Caco-2 (cell line): Measurements from ENCODE around the gene GPR139. TPM values are rescaled to one million over a fixed set of nuclear protein-coding genes. Genes with fewer than 3 reads are reported as not detected.

ENCODE experiments used
- BruUV-seq: library from RNA; stranded (reverse); fragments of 400-500 nt; replicated peaks from 2 replicates; lab custom pipeline; 2021; lab: Mats Ljungman, UMichigan
- CTCF ChIA-PET: fragments of 300-600 bp; sonication (Branson Sonifier 250); formaldehyde crosslinking; loops from one replicate; lab custom pipeline; 2022; ENCODE audit warnings: antibody characterized with exemption; lab: Charles Lee
- POLR2A ChIA-PET: fragments of 300-600 bp; sonication (Branson Sonifier 250); formaldehyde crosslinking; loops from one replicate; lab custom pipeline; 2022; ENCODE audit warnings: antibody characterized with exemption; lab: Charles Lee
- DNase-seq, 2 experiments: peaks; one replicate each; pipeline versions ENCODE4 v3.0.0 to v3.0.0-alpha.2; 2020 to 2022
- H3K27me3 ChIP-seq: replicated peaks from 2 replicates; pipeline ENCODE4 v1.6.0; 2011; ENCODE audit warnings: low read length; ENCODE audit not compliant: control insufficient read depth, insufficient read depth
- H3K36me3 ChIP-seq: 2 replicates; pipeline ENCODE4 v1.5.1; 2011; ENCODE audit warnings: low read length; ENCODE audit not compliant: control insufficient read depth, insufficient read depth
- H3K4me1 ChIP-seq: fragments of 250-450 bp; sonication (Bioruptor Pico); 2 replicates; pipeline ENCODE4 v1.5.1; 2020; ENCODE audit warnings: mild to moderate bottlenecking
- H3K4me3 ChIP-seq: 2 replicates; pipeline ENCODE4 v1.5.1; 2011; ENCODE audit warnings: low read depth, mild to moderate bottlenecking, control low read depth, low read length
- H3K9me3 ChIP-seq: fragments of 250-450 bp; sonication (Bioruptor Pico); 2 replicates; pipeline ENCODE4 v1.5.1; 2020; ENCODE audit warnings: mild to moderate bottlenecking, moderate library complexity
- H3K27ac Mint-ChIP-seq: one replicate; pipeline ENCODE4 v1.8.0; 2022; ENCODE audit warnings: mixed read lengths; ENCODE audit not compliant: unreplicated experiment
- H3K27me3 Mint-ChIP-seq: one replicate; pipeline ENCODE4 v1.8.0; 2022; ENCODE audit warnings: mixed read lengths; ENCODE audit not compliant: insufficient read depth, unreplicated experiment
- H3K36me3 Mint-ChIP-seq: one replicate; pipeline ENCODE4 v1.8.0; 2022; ENCODE audit warnings: mild to moderate bottlenecking, mixed read lengths; ENCODE audit not compliant: insufficient read depth, unreplicated experiment
- H3K4me1 Mint-ChIP-seq: one replicate; pipeline ENCODE4 v1.8.0; 2022; ENCODE audit warnings: low read depth, mixed read lengths; ENCODE audit not compliant: unreplicated experiment
- H3K4me3 Mint-ChIP-seq: one replicate; pipeline ENCODE4 v1.8.0; 2022; ENCODE audit warnings: mild to moderate bottlenecking, moderate library complexity, mixed read lengths; ENCODE audit not compliant: unreplicated experiment
- H3K9me3 Mint-ChIP-seq: one replicate; pipeline ENCODE4 v1.8.0; 2022; ENCODE audit warnings: mixed read lengths; ENCODE audit not compliant: unreplicated experiment
- CTCF ChIP-seq, 2 experiments: fragments of 200-600 bp in 1 of 2; IDR thresholded peaks; 1 replicate in 1 of 2; 2 replicates in 1 of 2; pipeline versions ENCODE4 v1.5.1 to v1.8.0; 2011 to 2022; ENCODE audit warnings: antibody characterized with exemption in 1 of 2, control low read depth in 1 of 2, inconsistent platforms in 1 of 2, low read depth in 1 of 2, low read length in 1 of 2, mild to moderate bottlenecking in 1 of 2, moderate library complexity in 1 of 2; ENCODE audit not compliant: insufficient read depth in 1 of 2, severe bottlenecking in 1 of 2, unreplicated experiment in 1 of 2
- intact Hi-C: fragments of 100-400 bp; cut with micrococcal nuclease; formaldehyde crosslinking; loops from one replicate; pipeline ENCODE4 v1.10.0; 2022; ENCODE audit not compliant: unreplicated experiment
- total RNA-seq: library from RNA; stranded (reverse); gene quantifications from 2 replicates; pipeline ENCODE4 v1.2.3, GENCODE V29; 2022

Gene GPR139
- total RNA-seq, 1 experiment from 2014 or later = not detected

GRCh38 chr16:20111143-20111542, 37.5 kb upstream of the GPR139 start:
- intact Hi-C loops = no loop called here
- Histone ChIP-seq H3K9me3 (no peaks in the 10 kb centered on the region), H3K36me3 (no peaks in the 10 kb centered on the region), H3K4me1 (no peaks in the 10 kb centered on the region), H3K27me3 (no peaks in the 10 kb centered on the region; the same call in 1 of the 2 replicates), H3K4me3 (no peak overlapping the region)
- Mint-ChIP-seq H3K27ac (no peak overlapping the region), H3K36me3 (no peaks in the 10 kb centered on the region), H3K4me3 (no peak overlapping the region), H3K9me3 (no peaks in the 10 kb centered on the region), H3K27me3 (peaks cover 8% of the 10 kb centered on the region), H3K4me1 (no peaks in the 10 kb centered on the region)
- no peak for DNase-seq
- no TSS peak for BruUV-seq
- no peak for TF ChIP-seq CTCF (IDR thresholded peaks at IDR 0.05; ENCODE audit: insufficient read depth in 1 of 2, low read depth in 1 of 2, low read length in 1 of 2, severe bottlenecking in 1 of 2, unreplicated experiment in 1 of 2)
- CTCF ChIA-PET = no interaction called here
- POLR2A ChIA-PET = no interaction called here

- DNase-seq = no peak
- Mint-ChIP-seq H3K4me3 (no peak overlapping the region), H3K27ac (no peak overlapping the region), H3K36me3 (no peaks in the 10 kb centered on the region), H3K9me3 (no peaks in the 10 kb centered on the region), H3K27me3 (peaks cover 17% of the 10 kb centered on the region), H3K4me1 (no peaks in the 10 kb centered on the region)
- Histone ChIP-seq H3K4me1 (no peaks in the 10 kb centered on the region), H3K9me3 (no peaks in the 10 kb centered on the region), H3K36me3 (no peaks in the 10 kb centered on the region), H3K27me3 (no peaks in the 10 kb centered on the region; the same call in 1 of the 2 replicates), H3K4me3 (no peak overlapping the region)
- BruUV-seq = no TSS peak
- ChIA-PET CTCF (no interaction called here), POLR2A (no interaction called here)
- intact Hi-C loops = no loop called here
- TF ChIP-seq CTCF (IDR thresholded peaks at IDR 0.05; ENCODE audit: insufficient read depth in 1 of 2, low read depth in 1 of 2, low read length in 1 of 2, severe bottlenecking in 1 of 2, unreplicated experiment in 1 of 2) = no peak
These were observed 33.4 kb upstream of the GPR139 start for GRCh38 chr16:20107083-20107482.

- ChIA-PET POLR2A (no interaction called here), CTCF (no interaction called here)
- H3K27me3 ChIP-seq = no peaks in the 10 kb centered on the region; the same call in 1 of the 2 replicates
- no peaks in the 10 kb centered on the region for H3K9me3 ChIP-seq
- no peaks in the 10 kb centered on the region for H3K9me3 Mint-ChIP-seq
- BruUV-seq = no TSS peak
- no peaks in the 10 kb centered on the region for H3K4me1 ChIP-seq
- no peak overlapping the region for H3K4me3 Mint-ChIP-seq
- H3K4me3 ChIP-seq = no peak overlapping the region
- peaks cover 17% of the 10 kb centered on the region for H3K27me3 Mint-ChIP-seq
- H3K4me1 Mint-ChIP-seq = no peaks in the 10 kb centered on the region
- H3K36me3 ChIP-seq = no peaks in the 10 kb centered on the region
- no peak for DNase-seq
- H3K36me3 Mint-ChIP-seq = no peaks in the 10 kb centered on the region
- no peak overlapping the region for H3K27ac Mint-ChIP-seq
- no peak for TF ChIP-seq CTCF (IDR thresholded peaks at IDR 0.05; ENCODE audit: insufficient read depth in 1 of 2, low read depth in 1 of 2, low read length in 1 of 2, severe bottlenecking in 1 of 2, unreplicated experiment in 1 of 2)
- intact Hi-C loops = no loop called here
These were observed 31.0 kb upstream of the GPR139 start for GRCh38 chr16:20104563-20105183.
